Muscle layer of duodenum (tissue), 2 donors: ENCODE results near the gene CD9.
"Not testable (repeated sequence)": the region's sequence is repeated elsewhere in the genome, so short reads cannot be mapped to it uniquely, and the experiment has no call there.

Experiments
- H3K27ac ChIP-seq: one replicate; pipeline ENCODE4 v1.7.0; 2013; ENCODE audit warnings: mild to moderate bottlenecking, low read length
- H3K27me3 ChIP-seq: one replicate; pipeline ENCODE4 v1.7.0; 2013; ENCODE audit warnings: low read depth, mild to moderate bottlenecking, control low read depth, low read length
- H3K36me3 ChIP-seq, 2 donors: one replicate each; pipeline ENCODE4 v1.7.0; 2013; ENCODE audit warnings: low read length in 2 of 2, control low read depth in 1 of 2, mild to moderate bottlenecking in 1 of 2; ENCODE audit not compliant: insufficient read depth in 2 of 2, control insufficient read depth in 1 of 2
- H3K4me1 ChIP-seq, 2 donors: one replicate each; pipeline ENCODE4 v1.7.0; 2013; ENCODE audit warnings: low read length in 2 of 2, mild to moderate bottlenecking in 2 of 2, control low read depth in 1 of 2, moderate library complexity in 1 of 2; ENCODE audit not compliant: insufficient read depth in 2 of 2, control insufficient read depth in 1 of 2
- H3K4me3 ChIP-seq, 2 donors: one replicate each; pipeline ENCODE4 v1.7.0; 2013; ENCODE audit warnings: low read length in 2 of 2, low read depth in 1 of 2, mild to moderate bottlenecking in 1 of 2
- H3K9me3 ChIP-seq, 2 donors: one replicate each; pipeline ENCODE4 v1.7.0; 2013; ENCODE audit warnings: low read length in 2 of 2, control low read depth in 1 of 2, mild to moderate bottlenecking in 1 of 2; ENCODE audit not compliant: control insufficient read depth in 1 of 2
- donor health status: healthy.

CD9 gene

GRCh38 chr12:6203601-6204000 lies 3.4 kb downstream of the CD9 start:
- no peaks in the 10 kb centered on the region for H3K27me3 ChIP-seq
- H3K27ac ChIP-seq: peak overlapping the region; percentile 76
- peaks cover 20 to 71% of the 10 kb centered on the region in 2 donors for H3K4me1 ChIP-seq
- no peaks in the 10 kb centered on the region for H3K9me3 ChIP-seq
- peak overlapping the region; percentile 82 to 94 for H3K4me3 ChIP-seq
- no peaks in the 10 kb centered on the region for H3K36me3 ChIP-seq

- H3K4me3 ChIP-seq: peak overlapping the region; percentile 2 to 29
- peaks cover 24 to 71% of the 10 kb centered on the region in 2 donors for H3K4me1 ChIP-seq
- peak overlapping the region; percentile 64 for H3K27ac ChIP-seq
- no peaks in the 10 kb centered on the region for H3K36me3 ChIP-seq
- H3K9me3 ChIP-seq: no peaks in the 10 kb centered on the region
- H3K27me3 ChIP-seq: no peaks in the 10 kb centered on the region
These were observed 4.4 kb downstream of the CD9 start for GRCh38 chr12:6204533-6205143.

- Histone ChIP-seq H3K4me3 (peak overlapping the region; percentile 2 to 29), H3K4me1 (peaks cover 24 to 76% of the 10 kb centered on the region in 2 donors), H3K9me3 (no peaks in the 10 kb centered on the region), H3K27me3 (no peaks in the 10 kb centered on the region), H3K36me3 (no peaks in the 10 kb centered on the region), H3K27ac (peak overlapping the region; percentile 64)
These were observed 4.9 kb downstream of the CD9 start for GRCh38 chr12:6205144-6205539.

- Histone ChIP-seq H3K9me3 (no peaks in the 10 kb centered on the region), H3K4me1 (peaks cover 24 to 76% of the 10 kb centered on the region in 2 donors), H3K36me3 (no peaks in the 10 kb centered on the region), H3K27ac (peak overlapping the region; percentile 64), H3K4me3 (no peak overlapping the region), H3K27me3 (no peaks in the 10 kb centered on the region)
These were observed 5.6 kb downstream of the CD9 start for GRCh38 chr12:6205761-6206160.

GRCh38 chr12:6206327-6206726 lies 6.1 kb downstream of the CD9 start:
- Histone ChIP-seq H3K4me1 (peaks cover 24 to 79% of the 10 kb centered on the region in 2 donors), H3K4me3 (no peak overlapping the region), H3K9me3 (no peaks in the 10 kb centered on the region), H3K27me3 (no peaks in the 10 kb centered on the region), H3K36me3 (no peaks in the 10 kb centered on the region), H3K27ac (peak overlapping the region; percentile 34)

GRCh38 chr12:6207259-6207925 lies 7.2 kb downstream of the CD9 start:
- H3K4me3 ChIP-seq: no peak overlapping the region
- peaks cover 34 to 79% of the 10 kb centered on the region in 2 donors for H3K4me1 ChIP-seq
- no peaks in the 10 kb centered on the region for H3K9me3 ChIP-seq
- H3K27me3 ChIP-seq: no peaks in the 10 kb centered on the region
- peaks cover 0 to 6% of the 10 kb centered on the region in 2 donors for H3K36me3 ChIP-seq
- peak overlapping the region; percentile 79 for H3K27ac ChIP-seq

GRCh38 chr12:6208130-6208529 lies 7.9 kb downstream of the CD9 start:
- Histone ChIP-seq H3K4me1 (peaks cover 35 to 78% of the 10 kb centered on the region in 2 donors), H3K27ac (no peak overlapping the region)

GRCh38 chr12:6209428-6209827 lies 9.2 kb downstream of the CD9 start:
- H3K27me3 ChIP-seq, H3K36me3 ChIP-seq, H3K27ac ChIP-seq, H3K4me3 ChIP-seq, H3K9me3 ChIP-seq: not testable (repeated sequence)
- peaks cover 31 to 76% of the 10 kb centered on the region in 2 donors for H3K4me1 ChIP-seq

More at GRCh38 chr12:6208130-6208529, 7.9 kb downstream of the CD9 start:
- Histone ChIP-seq H3K9me3 (no peaks in the 10 kb centered on the region), H3K36me3 (peaks cover 1 to 6% of the 10 kb centered on the region in 2 donors), H3K4me3 (no peak overlapping the region), H3K27me3 (no peaks in the 10 kb centered on the region)

GRCh38 chr12:6211421-6211869 lies 11.2 kb downstream of the CD9 start:
- no peak overlapping the region for H3K4me3 ChIP-seq
- H3K36me3 ChIP-seq: peaks cover 6 to 8% of the 10 kb centered on the region in 2 donors
- no peaks in the 10 kb centered on the region for H3K9me3 ChIP-seq
- H3K27ac ChIP-seq: peak overlapping the region; percentile 21
- H3K4me1 ChIP-seq: peaks cover 39 to 76% of the 10 kb centered on the region in 2 donors
- no peaks in the 10 kb centered on the region for H3K27me3 ChIP-seq

- Histone ChIP-seq H3K27ac (peak overlapping the region; percentile 21), H3K36me3 (peaks cover 6 to 8% of the 10 kb centered on the region in 2 donors), H3K4me1 (peaks cover 43 to 76% of the 10 kb centered on the region in 2 donors), H3K4me3 (no peak overlapping the region), H3K9me3 (no peaks in the 10 kb centered on the region), H3K27me3 (no peaks in the 10 kb centered on the region)
These were observed 11.9 kb downstream of the CD9 start for GRCh38 chr12:6212086-6212485.

- Histone ChIP-seq H3K4me1 (peaks cover 36 to 81% of the 10 kb centered on the region in 2 donors), H3K27me3 (no peaks in the 10 kb centered on the region), H3K36me3 (peaks cover 6 to 8% of the 10 kb centered on the region in 2 donors), H3K4me3 (no peak overlapping the region), H3K27ac (no peak overlapping the region), H3K9me3 (no peaks in the 10 kb centered on the region)
These were observed 13.8 kb downstream of the CD9 start for GRCh38 chr12:6213969-6214368.
